Measurements from ENCODE around the gene ZNF385D.

The ZNF385D gene

DNA sequence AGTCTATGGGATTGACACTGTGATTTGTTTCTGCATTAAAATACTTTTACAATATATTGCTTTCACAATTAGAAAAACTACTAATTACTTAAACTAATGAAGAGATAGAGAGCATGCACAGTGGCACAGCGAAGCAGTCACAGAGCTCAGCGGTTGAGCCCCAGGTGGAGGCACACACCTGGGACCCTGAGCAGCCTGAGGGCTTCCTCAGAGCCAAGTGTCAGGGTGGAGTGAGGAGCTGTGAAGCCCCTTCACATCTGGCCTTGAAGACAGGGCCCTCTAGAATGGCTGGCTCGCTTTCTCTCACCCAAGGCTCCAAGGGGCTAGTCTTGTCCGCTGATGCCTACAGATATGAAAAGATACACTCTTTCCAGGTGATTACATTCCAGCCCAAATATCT lies 287.7 kb downstream of the ZNF385D start:
- Histone ChIP-seq H3K9ac (ENCODE audit: low read depth, low read length) (no peak overlapping the region), H3K9me3 (ENCODE audit: insufficient read depth, low read depth, low read length) (no peaks in the 10 kb centered on the region), H3K27ac (ENCODE audit: low read length) (no peak overlapping the region), H3K4me1 (ENCODE audit: insufficient read depth, low read length) (no peaks in the 10 kb centered on the region), H3K27me3 (ENCODE audit: insufficient read depth, low read length) (no peaks in the 10 kb centered on the region), H3K4me3 (ENCODE audit: low read length) (no peak overlapping the region), H3K36me3 (ENCODE audit: insufficient read depth, low read depth, low read length) (no peaks in the 10 kb centered on the region)

DNA sequence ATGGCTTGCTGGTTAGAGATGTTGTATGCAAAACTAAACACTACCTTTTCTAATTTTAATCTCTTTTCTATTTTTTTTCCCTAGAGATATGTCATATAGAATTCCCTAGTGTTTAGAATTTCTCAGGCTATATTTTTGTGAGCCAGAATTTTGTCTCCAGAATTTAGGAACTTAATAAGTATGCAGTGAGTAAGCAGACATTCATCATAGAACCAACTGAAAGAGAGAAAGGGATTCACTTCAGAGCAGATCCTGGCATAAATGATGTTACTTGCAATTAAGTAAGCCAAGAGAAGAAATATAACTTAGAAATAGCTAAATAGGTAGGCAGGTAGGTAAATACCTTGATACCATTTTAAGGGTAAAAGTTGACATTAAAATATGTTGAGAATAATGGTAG lies 288.9 kb downstream of the ZNF385D start:
- Histone ChIP-seq H3K4me3 (ENCODE audit: low read length) (no peak overlapping the region), H3K27me3 (ENCODE audit: insufficient read depth, low read length) (no peaks in the 10 kb centered on the region), H3K27ac (ENCODE audit: low read length) (no peak overlapping the region), H3K36me3 (ENCODE audit: insufficient read depth, low read depth, low read length) (no peaks in the 10 kb centered on the region), H3K9me3 (ENCODE audit: insufficient read depth, low read depth, low read length) (no peaks in the 10 kb centered on the region), H3K4me1 (ENCODE audit: insufficient read depth, low read length) (no peaks in the 10 kb centered on the region), H3K9ac (ENCODE audit: low read depth, low read length) (no peak overlapping the region)

DNA sequence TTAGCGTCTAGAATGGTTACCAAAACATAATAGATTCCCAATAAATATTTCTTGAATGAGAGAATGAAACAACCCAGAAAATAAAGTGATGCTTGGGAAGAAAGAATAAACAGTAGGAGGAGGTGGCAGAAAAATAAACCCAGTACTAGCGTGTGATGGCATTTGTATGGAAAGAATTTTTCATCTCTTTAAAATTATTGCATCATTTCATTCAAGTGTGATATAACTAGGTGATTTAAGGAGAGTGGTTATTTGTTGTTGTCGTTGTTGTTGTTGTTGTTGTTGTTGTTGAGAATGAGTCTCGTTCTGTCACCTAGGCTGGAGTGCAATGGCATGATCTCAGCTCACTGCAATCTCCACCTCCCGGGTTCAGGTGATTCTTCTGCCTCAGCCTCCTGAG lies 293.9 kb downstream of the ZNF385D start:
- Histone ChIP-seq H3K9ac (ENCODE audit: low read depth, low read length) (no peak overlapping the region), H3K36me3 (ENCODE audit: insufficient read depth, low read depth, low read length) (no peaks in the 10 kb centered on the region), H3K27me3 (ENCODE audit: insufficient read depth, low read length) (no peaks in the 10 kb centered on the region), H3K27ac (ENCODE audit: low read length) (no peak overlapping the region), H3K9me3 (ENCODE audit: insufficient read depth, low read depth, low read length) (no peaks in the 10 kb centered on the region; the same call in 1 of the 2 replicates), H3K4me3 (ENCODE audit: low read length) (no peak overlapping the region), H3K4me1 (ENCODE audit: insufficient read depth, low read length) (no peaks in the 10 kb centered on the region)

DNA sequence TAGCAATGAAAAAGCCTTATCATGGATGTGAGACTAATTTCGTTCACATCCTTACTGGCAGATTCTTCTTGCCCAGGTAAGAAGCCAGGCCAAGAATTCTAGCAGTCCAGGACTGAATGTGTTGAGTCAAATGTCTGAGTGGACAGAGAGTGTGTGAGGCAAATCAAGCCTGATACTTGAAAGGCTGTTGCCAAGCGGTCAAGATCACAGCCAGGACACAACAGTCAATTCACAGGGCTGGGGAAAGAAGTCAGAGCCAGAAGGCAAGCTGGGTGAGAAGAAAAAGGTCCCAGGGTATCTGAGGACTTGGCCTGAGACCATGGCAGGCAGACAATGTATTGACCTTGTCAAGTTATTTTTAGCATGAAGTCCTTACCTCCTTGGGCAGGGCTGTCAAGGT lies 301.3 kb downstream of the ZNF385D start:
- H3K36me3 ChIP-seq (ENCODE audit: insufficient read depth, low read depth, low read length): no peaks in the 10 kb centered on the region
- H3K4me3 ChIP-seq (ENCODE audit: low read length): no peak overlapping the region
- no peaks in the 10 kb centered on the region; the same call in 1 of the 2 replicates for H3K9me3 ChIP-seq (ENCODE audit: insufficient read depth, low read depth, low read length)
- H3K4me1 ChIP-seq (ENCODE audit: insufficient read depth, low read length): 0 out of 2 replicates have a peak, but pooled peaks cover 2% of the 10 kb centered on the region
- no peaks in the 10 kb centered on the region for H3K27me3 ChIP-seq (ENCODE audit: insufficient read depth, low read length)
- H3K27ac ChIP-seq (ENCODE audit: low read length): no peak overlapping the region
- no peak overlapping the region for H3K9ac ChIP-seq (ENCODE audit: low read depth, low read length)

DNA sequence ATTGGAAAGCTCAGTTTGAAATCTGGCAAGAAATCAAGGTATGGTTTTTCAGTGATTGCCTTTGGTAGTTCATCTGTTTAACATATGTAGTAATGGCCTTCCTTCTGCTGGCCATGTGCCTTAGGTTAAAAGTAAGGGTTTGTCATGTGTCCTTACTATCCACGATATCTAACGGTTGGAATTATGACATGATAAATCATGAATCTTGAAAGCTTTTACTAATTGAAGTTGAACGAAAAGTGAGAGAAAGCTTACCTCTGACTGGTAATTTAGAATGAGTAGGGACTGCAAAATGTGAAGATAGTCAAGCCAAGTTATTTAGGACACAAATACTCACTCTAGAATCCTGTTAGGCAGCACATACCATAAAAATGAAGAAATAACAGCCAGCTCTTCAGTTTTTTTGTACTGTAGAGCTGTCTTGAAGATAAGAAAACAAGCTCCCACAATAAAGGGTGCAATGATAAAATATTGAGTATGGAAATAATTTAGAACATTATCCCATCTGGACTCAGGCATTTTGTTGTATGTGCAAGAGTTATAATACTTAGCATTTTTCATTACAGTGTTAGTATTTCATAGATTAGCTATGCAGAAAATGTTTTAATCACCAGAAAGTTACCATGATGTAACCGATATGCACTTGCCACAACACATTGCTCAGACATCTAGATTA lies 303.4 kb downstream of the ZNF385D start:
- no peak overlapping the region for H3K9ac ChIP-seq (ENCODE audit: low read depth, low read length)
- no peak overlapping the region for H3K4me3 ChIP-seq (ENCODE audit: low read length)
- H3K27me3 ChIP-seq (ENCODE audit: insufficient read depth, low read length): no peaks in the 10 kb centered on the region
- no peaks in the 10 kb centered on the region for H3K36me3 ChIP-seq (ENCODE audit: insufficient read depth, low read depth, low read length)
- no peak overlapping the region for H3K27ac ChIP-seq (ENCODE audit: low read length)
- no peaks in the 10 kb centered on the region for H3K9me3 ChIP-seq (ENCODE audit: insufficient read depth, low read depth, low read length)
- H3K4me1 ChIP-seq (ENCODE audit: insufficient read depth, low read length): 0 out of 2 replicates have a peak, but pooled peaks cover 2% of the 10 kb centered on the region

DNA sequence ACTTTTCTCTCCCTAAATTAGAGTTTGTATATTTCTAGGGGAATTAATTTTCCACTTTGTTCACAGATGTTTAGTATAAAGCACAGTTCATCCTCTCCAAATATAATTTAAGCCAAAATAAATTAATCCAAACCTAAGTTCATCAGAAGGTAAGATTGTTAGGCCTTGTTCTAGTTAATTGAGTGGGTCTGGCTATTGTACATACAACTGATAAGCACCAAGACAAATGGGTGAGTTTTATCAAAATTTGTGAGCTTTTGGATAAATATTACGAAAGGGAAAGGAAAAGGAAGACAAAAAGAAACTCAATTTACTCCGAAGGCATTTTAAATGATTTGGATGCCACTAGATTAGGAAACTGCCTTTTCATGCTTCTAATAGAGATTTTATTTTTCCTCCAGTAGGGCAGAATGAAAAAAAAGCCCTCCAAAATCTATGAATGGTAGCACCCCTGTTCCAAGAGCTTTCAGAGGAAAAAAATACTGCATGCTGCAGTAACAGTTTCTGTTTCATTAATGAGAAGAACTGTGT lies 304.0 kb downstream of the ZNF385D start:
- H3K4me1 ChIP-seq (ENCODE audit: insufficient read depth, low read length): 0 out of 2 replicates have a peak, but pooled peaks cover 2% of the 10 kb centered on the region
- H3K27ac ChIP-seq (ENCODE audit: low read length): no peak overlapping the region
- H3K27me3 ChIP-seq (ENCODE audit: insufficient read depth, low read length): no peaks in the 10 kb centered on the region
- no peaks in the 10 kb centered on the region for H3K9me3 ChIP-seq (ENCODE audit: insufficient read depth, low read depth, low read length)
- no peak overlapping the region for H3K4me3 ChIP-seq (ENCODE audit: low read length)
- H3K9ac ChIP-seq (ENCODE audit: low read depth, low read length): no peak overlapping the region
- no peaks in the 10 kb centered on the region for H3K36me3 ChIP-seq (ENCODE audit: insufficient read depth, low read depth, low read length)

DNA sequence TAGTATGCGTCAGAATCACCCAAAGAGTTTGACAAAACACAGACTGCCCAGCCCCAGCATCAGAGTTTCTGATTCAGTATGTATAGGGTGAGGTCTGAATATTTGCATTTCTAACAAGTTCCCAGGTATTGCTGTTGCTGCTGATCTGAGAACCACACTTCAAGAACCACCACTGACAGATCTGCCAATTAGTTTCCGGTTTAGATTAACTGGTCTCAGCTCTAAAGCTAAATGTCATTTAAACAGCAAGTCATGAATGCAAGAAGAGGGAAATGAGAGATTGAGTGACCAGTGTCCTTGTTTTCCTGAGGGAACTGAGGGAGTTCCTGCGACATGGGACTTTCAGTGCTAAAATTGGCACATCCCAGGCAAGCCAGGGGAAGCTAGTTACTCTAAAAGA lies 305.0 kb downstream of the ZNF385D start:
- H3K9me3 ChIP-seq (ENCODE audit: insufficient read depth, low read depth, low read length): no peaks in the 10 kb centered on the region
- H3K36me3 ChIP-seq (ENCODE audit: insufficient read depth, low read depth, low read length): no peaks in the 10 kb centered on the region
- no peaks in the 10 kb centered on the region for H3K27me3 ChIP-seq (ENCODE audit: insufficient read depth, low read length)
- H3K4me1 ChIP-seq (ENCODE audit: insufficient read depth, low read length): 0 out of 2 replicates have a peak, but pooled peaks cover 2% of the 10 kb centered on the region
- no peak overlapping the region for H3K9ac ChIP-seq (ENCODE audit: low read depth, low read length)
- H3K27ac ChIP-seq (ENCODE audit: low read length): no peak overlapping the region
- no peak overlapping the region for H3K4me3 ChIP-seq (ENCODE audit: low read length)

DNA sequence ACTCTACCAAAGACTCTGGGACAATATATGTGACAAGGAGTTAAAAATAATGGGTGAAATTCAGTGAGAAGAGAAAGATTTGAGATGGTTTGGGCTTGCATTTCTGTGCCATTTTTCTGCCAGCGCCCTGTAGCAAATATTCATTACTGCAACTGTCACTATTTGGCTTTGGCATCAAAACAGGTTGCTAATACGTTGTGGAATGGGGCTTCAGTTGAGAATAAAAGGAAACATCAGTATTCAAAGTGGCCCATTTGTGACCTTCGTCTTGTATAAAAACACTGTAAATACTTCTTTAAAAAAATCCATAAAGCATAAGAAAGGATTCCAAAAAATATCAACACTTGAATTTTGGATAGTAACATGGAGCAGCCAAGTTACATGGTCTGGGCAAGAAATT lies 309.2 kb downstream of the ZNF385D start:
- H3K9me3 ChIP-seq (ENCODE audit: insufficient read depth, low read depth, low read length): no peaks in the 10 kb centered on the region
- H3K4me3 ChIP-seq (ENCODE audit: low read length): no peak overlapping the region
- no peaks in the 10 kb centered on the region for H3K36me3 ChIP-seq (ENCODE audit: insufficient read depth, low read depth, low read length)
- no peak overlapping the region for H3K9ac ChIP-seq (ENCODE audit: low read depth, low read length)
- 0 out of 2 replicates have a peak, but pooled peaks cover 2% of the 10 kb centered on the region for H3K4me1 ChIP-seq (ENCODE audit: insufficient read depth, low read length)
- H3K27ac ChIP-seq (ENCODE audit: low read length): no peak overlapping the region
- H3K27me3 ChIP-seq (ENCODE audit: insufficient read depth, low read length): no peaks in the 10 kb centered on the region

DNA sequence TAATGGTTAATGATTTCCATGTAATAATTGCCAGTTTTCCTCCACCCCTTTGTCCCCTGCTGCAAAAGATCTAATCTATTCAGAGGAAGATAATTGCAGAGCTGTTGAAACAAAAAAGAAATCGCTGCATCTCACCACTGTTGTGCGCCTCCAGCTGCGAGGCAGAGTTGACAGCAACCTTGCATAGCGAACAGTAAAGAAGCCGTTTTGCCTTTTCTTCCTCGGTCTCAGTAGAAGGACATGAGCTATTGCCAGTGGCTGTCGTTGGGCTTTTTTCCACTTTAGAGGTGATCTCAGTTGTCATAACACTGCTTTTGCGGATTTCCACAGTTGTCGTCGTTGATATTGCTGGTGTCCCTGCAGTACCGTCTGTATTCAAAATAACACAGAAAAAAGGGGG lies 314.2 kb downstream of the ZNF385D start:
- no peak overlapping the region for H3K4me3 ChIP-seq (ENCODE audit: low read length)
- no peaks in the 10 kb centered on the region for H3K4me1 ChIP-seq (ENCODE audit: insufficient read depth, low read length)
- no peaks in the 10 kb centered on the region for H3K27me3 ChIP-seq (ENCODE audit: insufficient read depth, low read length)
- no peak overlapping the region for H3K27ac ChIP-seq (ENCODE audit: low read length)
- no peaks in the 10 kb centered on the region for H3K9me3 ChIP-seq (ENCODE audit: insufficient read depth, low read depth, low read length)
- H3K36me3 ChIP-seq (ENCODE audit: insufficient read depth, low read depth, low read length): no peaks in the 10 kb centered on the region
- H3K9ac ChIP-seq (ENCODE audit: low read depth, low read length): no peak overlapping the region

DNA sequence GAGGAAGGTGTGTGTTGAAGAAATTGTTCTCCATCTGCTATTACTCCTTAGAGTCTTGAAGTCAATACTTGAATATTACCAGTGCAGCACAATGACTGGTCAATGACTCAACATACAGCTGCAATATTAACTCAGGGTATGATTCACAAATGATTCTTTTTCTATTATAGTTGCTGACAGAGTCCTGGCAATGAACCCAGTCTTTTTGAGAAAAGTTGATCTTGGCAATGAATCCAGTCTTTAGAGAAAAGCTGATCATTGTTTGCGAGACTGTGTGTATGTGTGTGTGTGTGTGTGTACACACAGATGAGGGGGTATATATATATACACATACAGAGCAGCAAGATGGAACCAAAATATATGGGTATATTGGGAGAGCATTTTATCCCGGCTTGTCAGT lies 315.1 kb downstream of the ZNF385D start:
- Histone ChIP-seq H3K9ac (ENCODE audit: low read depth, low read length) (no peak overlapping the region), H3K4me3 (ENCODE audit: low read length) (no peak overlapping the region), H3K36me3 (ENCODE audit: insufficient read depth, low read depth, low read length) (no peaks in the 10 kb centered on the region), H3K27ac (ENCODE audit: low read length) (no peak overlapping the region), H3K4me1 (ENCODE audit: insufficient read depth, low read length) (no peaks in the 10 kb centered on the region), H3K9me3 (ENCODE audit: insufficient read depth, low read depth, low read length) (no peaks in the 10 kb centered on the region), H3K27me3 (ENCODE audit: insufficient read depth, low read length) (no peaks in the 10 kb centered on the region)

DNA sequence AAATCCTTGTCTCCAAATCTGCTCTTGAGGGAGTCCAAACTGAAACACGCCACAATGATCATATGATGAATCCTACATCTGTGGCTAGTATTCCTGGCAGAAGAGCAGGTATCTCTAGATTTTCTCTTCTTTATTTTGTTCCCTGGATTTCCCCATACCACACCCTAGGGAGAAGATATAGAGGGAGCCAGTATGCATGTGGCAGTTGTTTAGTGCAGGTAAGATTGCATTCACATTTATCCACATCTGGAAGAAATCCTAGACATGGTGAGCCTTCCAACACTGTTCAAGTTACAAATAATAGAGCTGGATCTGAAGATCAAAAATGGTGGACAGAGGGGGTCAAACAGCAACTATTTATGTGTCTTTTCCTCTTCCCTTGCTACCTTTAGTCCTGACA lies 316.7 kb downstream of the ZNF385D start:
- H3K9me3 ChIP-seq (ENCODE audit: insufficient read depth, low read depth, low read length): no peaks in the 10 kb centered on the region
- H3K27ac ChIP-seq (ENCODE audit: low read length): no peak overlapping the region
- H3K27me3 ChIP-seq (ENCODE audit: insufficient read depth, low read length): no peaks in the 10 kb centered on the region
- no peak overlapping the region for H3K9ac ChIP-seq (ENCODE audit: low read depth, low read length)
- H3K36me3 ChIP-seq (ENCODE audit: insufficient read depth, low read depth, low read length): no peaks in the 10 kb centered on the region
- no peaks in the 10 kb centered on the region for H3K4me1 ChIP-seq (ENCODE audit: insufficient read depth, low read length)
- H3K4me3 ChIP-seq (ENCODE audit: low read length): no peak overlapping the region

DNA sequence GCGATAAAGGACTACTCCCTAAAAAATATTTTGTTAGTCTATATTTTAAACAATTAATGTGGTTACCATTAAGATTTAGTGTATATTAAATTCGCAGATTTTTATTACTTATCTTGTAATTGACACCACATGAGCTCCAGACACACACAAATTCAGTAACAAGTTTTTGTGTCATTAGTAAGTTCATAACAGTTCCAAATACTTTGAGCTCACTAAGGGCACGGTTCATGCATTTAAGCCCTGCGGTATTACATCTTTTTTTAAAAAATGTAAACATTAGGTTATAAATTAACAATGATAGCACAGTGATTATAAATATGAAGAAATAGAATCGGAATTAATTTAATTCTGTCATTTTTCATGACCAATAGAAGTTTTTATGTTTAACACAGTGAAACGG lies 317.3 kb downstream of the ZNF385D start:
- Histone ChIP-seq H3K9me3 (ENCODE audit: insufficient read depth, low read depth, low read length) (no peaks in the 10 kb centered on the region), H3K4me3 (ENCODE audit: low read length) (no peak overlapping the region), H3K4me1 (ENCODE audit: insufficient read depth, low read length) (no peaks in the 10 kb centered on the region), H3K27me3 (ENCODE audit: insufficient read depth, low read length) (no peaks in the 10 kb centered on the region), H3K9ac (ENCODE audit: low read depth, low read length) (no peak overlapping the region), H3K36me3 (ENCODE audit: insufficient read depth, low read depth, low read length) (no peaks in the 10 kb centered on the region), H3K27ac (ENCODE audit: low read length) (no peak overlapping the region)

Measured in iPS-20b (cell line).